Ascending aorta (tissue), 2 donors: Measurements from ENCODE around the gene CCR7. TPM values are rescaled to one million over a fixed set of nuclear protein-coding genes. Genes with fewer than 3 reads are reported as not detected.

Experiments used
- DNase-seq, 2 donors: peaks; one replicate each; pipeline ENCODE4 v3.0.0-alpha.2; 2019; ENCODE audit warnings: low spot score in 2 of 2
- H3K27ac ChIP-seq, 2 donors: fragments of 200-600 bp; sonication (generic); one replicate each; pipeline ENCODE4 v1.5.1; 2016 to 2017; ENCODE audit warnings: mild to moderate bottlenecking in 1 of 2
- H3K27me3 ChIP-seq: fragments of 200-600 bp; sonication (generic); one replicate; pipeline ENCODE4 v1.5.1; 2017
- H3K36me3 ChIP-seq, 2 donors: fragments of 200-600 bp; sonication (generic); one replicate each; pipeline ENCODE4 v1.5.1; 2016
- H3K4me1 ChIP-seq, 2 donors: fragments of 200-600 bp; sonication (generic); one replicate each; pipeline ENCODE4 v1.5.1; 2016 to 2017; ENCODE audit warnings: mild to moderate bottlenecking in 1 of 2
- H3K4me3 ChIP-seq, 2 donors: fragments of 200-600 bp; sonication (generic); one replicate each; pipeline ENCODE4 v1.5.1; 2016 to 2017; ENCODE audit warnings: mild to moderate bottlenecking in 1 of 2
- H3K9me3 ChIP-seq, 2 donors: fragments of 200-600 bp; sonication (generic); one replicate each; pipeline ENCODE4 v1.5.1; 2016
- CTCF ChIP-seq, 3 experiments: fragments of 200-600 bp in 2 of 3; fragments of 450-650 bp in 1 of 3; sonication (generic) in 2 of 3; IDR thresholded peaks; one replicate each; pipeline ENCODE4 v1.5.1; 2016 to 2019; ENCODE audit warnings: antibody characterized with exemption in 3 of 3, mild to moderate bottlenecking in 1 of 3, moderate library complexity in 1 of 3
- intact Hi-C: fragments of 100-400 bp; cut with DNase I; formaldehyde crosslinking; loops from one replicate; pipeline ENCODE4 v1.15.1; 2023
- total RNA-seq: library from RNA; depleted of rRNA; stranded (reverse); fragments of >200 nt; gene quantifications from one replicate; pipeline ENCODE4 v1.1.0, GENCODE V29; 2016

CCR7 gene
- total RNA-seq, 1 donor from 2014 or later: not detected

GRCh38 chr17:40605306-40605705, 40.0 kb upstream of the CCR7 start:
- no peaks in the 10 kb centered on the region for H3K4me1 ChIP-seq
- no peak for DNase-seq
- H3K36me3 ChIP-seq: no peaks in the 10 kb centered on the region
- no peaks in the 10 kb centered on the region for H3K27me3 ChIP-seq
- intact Hi-C loops: no loop called here
- no peak for TF ChIP-seq CTCF (IDR thresholded peaks at IDR 0.05)
- no peak overlapping the region for H3K4me3 ChIP-seq
- H3K9me3 ChIP-seq: no peaks in the 10 kb centered on the region
- H3K27ac ChIP-seq: no peak overlapping the region

GRCh38 chr17:40604327-40605080, 39.2 kb upstream of the CCR7 start:
- H3K27ac ChIP-seq: no peak overlapping the region
- H3K36me3 ChIP-seq: no peaks in the 10 kb centered on the region
- H3K4me1 ChIP-seq: no peaks in the 10 kb centered on the region
- no peak overlapping the region for H3K4me3 ChIP-seq
- DNase-seq: no peak
- no peaks in the 10 kb centered on the region for H3K27me3 ChIP-seq
- no peak for TF ChIP-seq CTCF (IDR thresholded peaks at IDR 0.05)
- intact Hi-C loops: no loop called here
- H3K9me3 ChIP-seq: no peaks in the 10 kb centered on the region

DNA sequence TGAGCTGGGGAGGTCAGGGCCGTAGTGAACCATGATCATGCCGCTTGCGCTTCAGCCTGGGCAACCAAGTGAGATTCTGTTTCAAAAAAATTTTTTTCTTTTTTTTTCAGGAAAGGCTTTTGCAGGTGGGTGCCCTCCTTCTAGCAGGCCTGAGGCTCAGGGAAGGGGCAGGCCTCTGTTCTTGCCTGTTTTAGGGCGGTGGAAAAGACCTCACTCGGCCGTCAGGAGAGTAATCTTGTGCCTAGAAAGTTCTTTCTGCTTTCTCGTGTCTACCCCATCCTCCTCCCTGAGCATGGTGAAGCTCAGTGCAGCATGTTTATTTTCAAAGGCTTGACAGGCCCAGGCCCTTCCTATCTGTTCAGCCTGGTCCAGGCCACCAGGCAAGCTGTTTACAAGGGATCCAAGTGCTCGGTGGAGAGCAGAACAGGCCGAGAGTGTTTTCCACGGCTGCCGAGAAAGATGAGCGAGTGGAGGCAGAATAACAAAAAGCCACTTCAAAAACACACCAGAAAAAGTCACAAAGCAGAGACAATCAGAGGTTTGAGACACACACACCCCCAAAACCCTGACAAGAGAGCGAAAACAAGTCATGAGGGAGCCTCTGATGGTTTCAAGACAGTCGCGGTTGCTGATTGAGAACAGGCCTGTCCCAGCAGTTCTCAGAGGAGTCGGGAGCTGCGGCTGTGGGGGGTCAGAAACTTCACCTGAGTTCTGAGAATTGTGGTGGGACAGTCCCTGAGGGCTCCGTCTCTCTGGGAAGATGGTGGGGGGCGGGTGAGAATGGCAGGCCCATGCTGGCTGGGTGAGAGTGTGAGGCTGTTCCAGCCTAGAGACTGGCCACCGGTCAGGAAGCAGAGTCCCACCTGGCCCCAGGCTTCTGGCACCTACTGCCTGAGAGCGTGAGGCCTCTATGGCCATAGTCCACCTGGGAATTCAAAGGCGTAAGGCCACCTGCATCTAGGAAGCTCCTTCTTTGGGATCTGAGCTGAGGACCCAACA, 37.5 kb upstream of the CCR7 start:
- Histone ChIP-seq H3K27me3 (no peaks in the 10 kb centered on the region), H3K9me3 (no peaks in the 10 kb centered on the region), H3K36me3 (no peaks in the 10 kb centered on the region), H3K4me3 (no peak overlapping the region), H3K27ac (no peak overlapping the region), H3K4me1 (peaks cover 0 to 4% of the 10 kb centered on the region in 2 donors)
- TF ChIP-seq CTCF (IDR thresholded peaks at IDR 0.05): no peak
- intact Hi-C loops: no loop called here
- DNase-seq: no peak

DNA sequence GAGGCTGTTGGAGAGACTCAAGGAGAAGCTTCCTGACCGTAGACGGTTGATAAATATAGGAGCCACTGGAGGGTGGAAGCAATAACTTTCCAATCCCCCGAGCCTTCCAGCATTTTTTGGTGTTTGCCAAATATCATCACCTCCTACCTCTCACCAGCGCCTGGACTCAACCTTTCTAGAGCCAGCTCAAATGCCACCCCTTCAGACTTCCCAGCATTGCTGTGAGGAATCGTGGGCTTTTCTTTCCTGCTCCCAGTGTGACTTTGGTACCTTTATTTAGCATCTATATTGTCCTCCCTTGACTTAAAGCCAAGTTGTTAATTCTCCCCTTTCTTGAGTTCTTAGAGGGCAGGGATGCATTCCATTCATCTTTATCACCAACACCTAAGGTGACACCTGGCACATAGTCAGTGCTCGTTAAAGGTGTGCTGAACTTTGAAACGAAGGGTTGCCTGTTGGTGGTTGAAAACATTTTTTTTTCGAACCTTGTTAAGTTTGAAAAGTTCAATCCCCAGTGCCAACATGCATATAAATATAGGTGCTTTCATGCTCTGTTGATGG, 35.3 kb upstream of the CCR7 start:
- H3K4me1 ChIP-seq: peaks cover 0 to 4% of the 10 kb centered on the region in 2 donors
- H3K27ac ChIP-seq: no peak overlapping the region
- no peak overlapping the region for H3K4me3 ChIP-seq
- no peak for TF ChIP-seq CTCF (IDR thresholded peaks at IDR 0.05)
- intact Hi-C loops: no loop called here
- no peaks in the 10 kb centered on the region for H3K27me3 ChIP-seq
- DNase-seq: no peak
- no peaks in the 10 kb centered on the region for H3K36me3 ChIP-seq
- H3K9me3 ChIP-seq: no peaks in the 10 kb centered on the region

DNA sequence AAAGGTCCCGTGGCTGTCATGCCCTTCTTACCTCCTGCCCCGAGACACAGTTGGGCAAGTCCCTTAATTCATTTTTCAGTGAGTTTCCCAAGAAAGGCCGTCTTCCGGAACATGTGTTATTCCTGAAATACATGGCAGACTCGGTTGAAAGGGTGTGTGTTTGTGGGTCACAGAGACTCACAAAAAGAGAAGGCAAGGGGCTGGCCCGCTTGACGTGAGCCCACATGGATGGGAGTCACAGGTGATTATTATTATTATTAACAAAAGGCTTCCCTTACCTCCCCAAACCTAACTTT, 34.1 kb upstream of the CCR7 start:
- TF ChIP-seq CTCF (IDR thresholded peaks at IDR 0.05): no peak
- no peak overlapping the region for H3K27ac ChIP-seq
- no peak for DNase-seq
- H3K27me3 ChIP-seq: no peaks in the 10 kb centered on the region
- H3K36me3 ChIP-seq: no peaks in the 10 kb centered on the region
- H3K4me1 ChIP-seq: peaks cover 0 to 4% of the 10 kb centered on the region in 2 donors
- H3K9me3 ChIP-seq: no peaks in the 10 kb centered on the region
- H3K4me3 ChIP-seq: no peak overlapping the region
- intact Hi-C loops: no loop called here
